ENCODE data around the gene COL19A1.

Gene COL19A1

DNA sequence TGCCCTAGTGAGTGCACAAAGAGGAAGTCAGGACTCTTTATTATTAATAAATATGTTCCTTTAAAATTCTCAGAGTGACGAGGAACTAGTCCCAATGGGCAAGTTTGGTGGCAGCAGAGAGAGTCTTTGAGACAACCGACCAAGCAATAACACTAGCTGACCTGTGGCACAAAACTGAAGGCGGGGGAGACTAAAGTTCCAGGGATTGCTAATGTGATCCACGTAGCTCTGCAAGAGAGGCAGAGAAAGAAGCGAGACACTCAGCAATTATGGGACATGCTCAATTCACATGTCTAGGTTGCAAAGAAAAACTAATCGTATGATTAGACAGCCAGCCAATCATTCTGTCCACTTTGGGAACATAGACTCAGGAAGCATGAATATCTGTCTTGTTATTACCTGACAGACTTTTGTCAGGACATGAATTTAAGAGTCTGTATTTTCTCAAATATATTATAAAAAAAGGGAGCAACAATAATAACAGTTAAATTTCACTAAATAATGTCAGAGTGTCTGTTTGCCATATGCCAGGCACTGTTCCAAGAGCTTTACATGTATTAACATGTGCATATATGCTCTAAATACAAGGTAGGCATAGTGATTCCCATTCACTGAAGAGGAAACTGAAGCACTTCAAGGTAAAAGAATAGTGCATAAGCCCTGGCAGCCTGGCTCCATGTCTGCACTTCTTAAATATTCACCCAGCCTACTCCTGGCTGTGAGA is 355.5 kb downstream of the COL19A1 start:
- DNase-seq (ENCODE audit: low read depth in 2 of 2), result no peak

DNA sequence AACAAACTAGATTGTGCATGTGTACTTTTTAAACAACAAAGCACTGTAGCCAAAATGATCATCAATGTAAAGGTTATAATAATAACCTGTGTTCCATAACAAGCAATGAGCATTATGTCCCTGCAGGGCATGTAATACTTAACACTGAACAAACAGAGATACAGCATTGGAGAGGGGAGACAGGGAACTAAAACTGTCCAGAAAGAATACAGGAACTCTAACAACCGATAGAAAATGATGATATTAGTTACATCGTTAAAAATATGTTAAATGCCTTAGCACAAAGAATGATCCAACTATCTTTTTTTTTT is 356.0 kb downstream of the COL19A1 start:
- DNase-seq (ENCODE audit: low read depth in 2 of 2), result no peak

DNA sequence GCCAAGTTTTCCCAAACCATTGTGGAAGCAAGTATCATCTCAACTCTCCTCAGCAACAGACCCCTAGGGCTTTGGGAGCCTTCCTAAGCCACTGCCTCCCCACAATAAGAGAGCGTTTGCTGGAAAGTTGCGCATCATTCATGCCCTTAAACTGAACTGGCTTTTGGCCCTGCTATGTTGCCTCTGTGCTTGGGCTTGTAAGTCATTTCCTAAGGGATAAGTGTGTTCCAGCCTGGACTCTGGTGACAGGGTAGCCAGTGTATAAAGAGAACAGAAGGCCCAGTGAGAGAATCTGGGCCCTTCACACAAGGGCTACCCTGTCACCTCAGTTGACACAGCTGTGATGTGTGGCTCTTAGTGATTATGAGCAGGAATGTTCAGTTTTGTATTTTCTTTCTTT is 358.7 kb downstream of the COL19A1 start:
- no peak for DNase-seq (ENCODE audit: low read depth in 2 of 2)

DNA sequence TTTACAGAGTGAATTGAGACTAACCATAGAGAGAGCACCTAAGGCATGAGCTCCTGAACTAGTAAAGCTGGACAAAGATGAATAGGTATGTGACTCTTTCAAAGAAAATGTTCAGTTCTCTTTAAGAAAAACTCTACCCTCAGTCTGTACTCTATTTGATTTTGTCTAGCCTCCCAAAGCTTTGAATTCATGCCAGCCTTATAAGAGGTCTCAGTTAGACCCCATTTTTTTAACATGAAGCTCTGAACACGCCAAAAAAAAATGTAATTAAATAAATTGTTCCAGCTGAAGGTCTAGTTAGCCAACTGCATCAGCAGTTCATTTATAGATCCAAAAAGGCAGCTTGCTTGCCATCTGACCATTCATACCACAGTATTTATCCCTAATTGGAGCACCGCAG is 365.0 kb downstream of the COL19A1 start:
- no peak for DNase-seq (ENCODE audit: low read depth in 2 of 2)

DNA sequence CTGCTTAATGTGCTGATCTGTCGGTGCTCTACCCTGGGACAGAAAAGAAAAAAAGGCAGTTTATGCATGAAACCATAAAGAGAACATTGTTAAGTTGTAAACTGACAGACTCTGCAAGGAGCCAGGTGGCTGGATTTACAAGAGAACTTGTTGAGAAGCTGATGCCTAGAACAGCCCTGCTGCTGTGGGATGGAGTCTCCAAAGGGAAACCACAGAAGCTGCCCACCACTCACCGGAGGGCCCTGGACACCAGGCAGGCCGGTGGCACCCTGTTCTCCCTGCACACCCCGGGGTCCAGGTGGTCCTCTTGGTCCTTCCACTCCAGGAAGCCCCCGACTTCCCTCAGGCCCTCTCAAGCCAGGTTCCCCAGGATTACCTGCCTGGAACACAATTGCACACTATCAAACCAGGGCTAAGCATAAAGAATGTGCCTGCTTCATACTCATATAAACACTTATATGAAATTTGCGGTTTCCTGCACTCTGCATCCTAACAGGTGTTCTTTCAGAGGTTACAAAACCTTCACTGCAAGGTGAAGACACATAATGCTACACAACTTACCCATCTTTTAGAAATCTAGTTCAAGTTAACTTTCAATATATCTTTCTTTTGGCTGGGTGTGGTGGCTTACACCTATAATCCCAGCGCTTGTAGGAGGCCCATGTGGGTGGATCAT is 368.3 kb downstream of the COL19A1 start:
- DNase-seq (ENCODE audit: low read depth in 2 of 2), result no peak

DNA sequence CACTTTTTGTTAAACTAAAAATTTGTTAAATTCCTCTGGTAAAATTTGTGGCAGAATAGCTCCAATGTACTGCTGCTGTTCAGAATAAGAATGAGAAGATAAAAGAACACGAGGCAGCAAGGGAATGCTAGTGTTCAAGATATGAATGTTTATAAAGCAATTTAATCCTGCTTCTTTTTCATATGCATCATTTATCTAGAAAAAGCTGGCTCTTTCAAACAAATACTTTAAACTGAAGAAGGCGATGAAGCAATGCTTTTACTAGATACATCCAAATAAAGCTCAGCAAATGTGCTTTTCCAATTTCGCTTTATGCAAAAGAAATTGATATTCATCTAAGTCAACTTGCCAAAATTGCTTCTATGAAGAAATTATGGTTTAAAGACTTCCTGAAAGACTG is 370.0 kb downstream of the COL19A1 start:
- DNase-seq (ENCODE audit: low read depth in 2 of 2), result no peak

DNA sequence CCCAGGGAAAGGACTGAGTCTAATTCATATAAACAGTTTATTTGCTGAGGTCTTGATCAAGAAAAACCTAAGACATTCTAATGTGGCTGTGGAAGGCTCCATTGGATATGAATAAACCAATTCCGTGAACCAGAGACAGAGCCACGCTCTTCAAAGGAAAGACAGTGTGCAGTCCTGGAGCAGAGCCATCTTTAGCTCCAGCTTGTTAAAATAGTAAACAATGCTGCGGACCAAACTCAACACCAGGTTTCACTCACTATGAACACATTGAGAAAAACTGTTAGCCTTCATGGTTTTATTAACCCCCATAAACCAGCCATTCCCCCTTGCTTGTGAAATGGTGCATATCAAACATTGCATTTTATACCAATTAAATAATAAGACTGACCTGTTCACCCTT is 374.7 kb downstream of the COL19A1 start:
- no peak for DNase-seq (ENCODE audit: low read depth in 2 of 2)

DNA sequence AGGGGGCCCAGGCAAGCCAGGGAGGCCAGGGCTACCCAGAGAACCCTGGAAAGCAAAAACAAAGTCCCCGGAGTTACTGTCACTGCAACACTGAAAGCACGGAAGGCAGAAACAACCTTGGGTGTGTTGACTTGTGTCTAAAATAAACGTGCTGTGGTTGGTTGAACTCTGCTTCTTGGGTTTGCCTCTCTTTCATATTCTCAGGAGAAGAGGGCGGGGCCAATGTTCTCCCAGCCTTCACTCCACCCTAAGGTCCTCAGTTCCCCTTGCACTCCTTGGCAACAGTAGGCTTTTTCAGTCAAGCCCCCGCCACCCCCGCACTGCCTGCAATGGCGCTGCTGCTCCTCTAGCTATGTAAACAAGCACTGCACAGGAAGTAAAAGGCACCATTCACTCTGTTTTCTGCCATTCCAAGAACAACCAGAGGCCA is 375.6 kb downstream of the COL19A1 start:
- no peak for DNase-seq (ENCODE audit: low read depth in 2 of 2)

DNA sequence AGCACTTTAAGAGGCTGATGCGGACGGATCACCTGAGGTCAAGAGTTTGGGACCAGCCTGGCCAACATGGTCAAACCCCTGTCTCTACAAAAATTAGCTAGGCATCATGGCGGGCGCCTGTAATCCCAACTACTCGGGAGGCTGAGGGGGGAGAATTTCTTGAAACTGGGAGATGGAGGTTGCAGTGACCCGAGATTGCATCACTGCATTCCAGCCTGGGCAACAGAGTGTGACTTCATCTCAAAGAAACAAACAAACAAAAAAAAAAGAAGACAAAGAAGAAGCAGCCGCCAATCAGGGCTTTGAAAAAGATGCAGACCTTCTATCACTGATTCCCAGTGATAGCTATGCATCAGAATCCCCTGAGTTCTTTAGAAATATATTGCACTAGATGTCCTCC is 379.8 kb downstream of the COL19A1 start:
- DNase-seq (ENCODE audit: low read depth in 2 of 2), result no peak

DNA sequence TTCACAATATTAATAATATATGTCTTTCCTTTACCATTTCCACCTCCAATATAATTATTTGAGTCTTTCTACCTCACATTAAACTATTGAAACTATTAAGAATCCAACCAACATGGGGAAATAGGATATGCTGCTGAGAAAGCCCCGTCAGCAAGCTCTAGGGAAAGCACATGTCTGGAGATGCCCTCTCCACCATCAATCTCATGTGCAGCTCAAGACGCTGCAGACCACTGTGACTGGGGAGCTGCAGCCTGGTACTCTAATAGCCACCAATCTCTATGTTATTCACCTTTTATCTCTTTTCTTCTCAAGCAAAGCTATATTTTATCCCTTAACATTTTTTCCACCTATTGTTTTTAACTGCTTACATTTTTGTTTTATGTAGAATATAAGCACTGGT is 386.2 kb downstream of the COL19A1 start:
- DNase-seq (ENCODE audit: low read depth in 2 of 2), result no peak

DNA sequence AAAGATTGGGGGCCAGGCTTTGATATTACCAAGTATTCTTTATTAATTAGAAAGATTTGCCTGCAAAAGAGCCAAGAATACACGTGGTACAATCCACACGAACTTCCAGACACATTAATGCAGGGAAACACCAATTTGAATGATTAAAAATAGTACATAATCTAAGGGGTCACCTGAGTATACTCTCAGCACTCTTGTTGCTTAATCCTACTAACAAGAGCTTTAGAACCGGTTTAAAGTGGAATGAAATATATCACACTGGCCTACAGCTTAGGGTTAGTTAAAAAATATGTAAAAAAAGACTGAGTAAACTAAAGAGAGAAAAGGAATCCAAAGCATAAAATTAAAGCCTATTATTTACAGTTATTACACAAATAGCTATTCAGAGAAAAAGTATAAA is 387.6 kb downstream of the COL19A1 start:
- no peak for DNase-seq (ENCODE audit: low read depth in 2 of 2)

DNA sequence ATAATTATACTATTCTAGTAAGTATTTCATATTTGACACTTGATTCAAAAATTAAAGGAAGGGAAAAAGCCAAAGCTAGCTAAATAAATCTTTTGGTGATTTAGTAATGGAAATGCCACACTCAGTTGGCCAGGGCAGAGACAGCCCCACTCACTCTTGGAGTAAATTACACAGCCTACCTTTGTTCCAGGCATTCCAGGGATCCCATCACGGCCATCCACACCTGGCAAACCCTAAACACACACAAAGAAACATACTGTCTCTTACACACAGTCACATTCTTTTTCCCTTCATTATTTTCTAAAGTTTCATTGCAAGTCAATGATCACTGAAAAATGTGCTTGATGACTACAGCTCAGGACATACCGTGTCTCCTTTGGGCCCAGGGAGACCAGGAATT is 388.4 kb downstream of the COL19A1 start:
- no peak for DNase-seq (ENCODE audit: low read depth in 2 of 2)

DNA sequence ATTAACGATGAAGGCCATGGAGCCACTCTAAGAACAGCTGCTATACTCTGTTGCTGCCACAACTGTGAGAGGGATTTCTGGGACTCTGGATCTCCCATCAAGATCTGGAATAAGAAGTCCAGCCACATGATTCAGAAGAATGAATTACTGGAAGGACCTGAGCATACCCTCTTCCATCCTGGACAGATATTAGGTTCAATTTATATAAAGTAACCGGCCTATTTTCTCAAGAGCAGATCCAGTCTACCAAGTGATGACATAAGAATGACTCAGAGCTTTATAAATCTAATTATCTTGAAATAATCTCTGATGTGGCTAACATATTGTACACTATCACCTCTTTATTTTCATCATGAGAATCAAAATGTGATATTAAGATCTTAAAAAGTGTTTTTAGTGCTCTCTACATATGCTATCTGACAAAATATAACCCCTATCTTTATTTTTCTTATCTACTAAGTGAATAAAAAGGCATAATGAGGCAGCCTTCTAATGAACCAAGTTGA is 391.5 kb downstream of the COL19A1 start:
- no peak for DNase-seq (ENCODE audit: low read depth in 2 of 2)

DNA sequence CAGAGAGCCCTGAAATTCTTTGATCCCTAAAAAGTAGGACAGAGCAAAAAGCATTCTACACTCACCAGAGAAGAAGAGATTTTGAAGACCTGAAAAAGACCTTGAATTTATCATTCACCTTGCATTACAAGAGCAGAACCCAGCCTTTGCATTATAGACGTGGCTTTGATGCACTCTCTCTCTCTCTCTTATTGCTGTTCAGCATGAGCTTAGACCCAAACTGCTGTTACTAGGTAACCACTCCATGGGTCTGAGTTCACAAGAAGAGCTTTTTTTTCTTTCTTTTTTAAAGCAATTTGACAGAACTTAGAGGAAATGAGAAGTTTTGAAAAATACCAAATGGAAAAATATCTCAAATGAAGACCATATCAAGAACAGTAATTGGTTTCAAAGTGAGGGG is 392.1 kb downstream of the COL19A1 start:
- DNase-seq (ENCODE audit: low read depth in 2 of 2), result no peak

Measured in stimulated activated CD4-positive, alpha-beta T cell treated with anti-CD3 and anti-CD28 coated beads, Interleukin-15, amount 100 ng/mL, for 48 hours (primary cell).